A549 (cell line): Measurements from ENCODE around the gene THEMIS. TPM values are rescaled to one million over a fixed set of nuclear protein-coding genes. Genes with fewer than 3 reads are reported as not detected.

Experiments used
- ATAC-seq, 2 experiments: fragments of 200-7000 bp in 1 of 2; fragments of >200 bp in 1 of 2; cut with Nextera tagmentation in 1 of 2; cut with Tn5 transposase in 1 of 2; 3 replicates each; pipeline versions ENCODE4 v1.8.0 to v1.9.1; 2018 to 2020; ENCODE audit warnings: mild to moderate bottlenecking in 1 of 2, moderate library complexity in 1 of 2
- CTCF ChIA-PET: fragments of 300-600 bp; sonication (Branson Sonifier 250); formaldehyde crosslinking; extraction: SDS; loops from one replicate; lab custom pipeline; 2021; ENCODE audit warnings: antibody characterized with exemption, inconsistent platforms; lab: Yijun Ruan, JAX
- POLR2A ChIA-PET: fragments of 350-600 bp; formaldehyde crosslinking; extraction: SDS; loops from one replicate; lab custom pipeline; 2021; ENCODE audit warnings: antibody characterized with exemption, inconsistent platforms; lab: Yijun Ruan, JAX
- DNase-seq, 2 experiments: peaks; one replicate each; pipeline versions ENCODE4 v3.0.0 to v3.0.0-alpha.2; 2011 to 2016; ENCODE audit warnings: low read depth in 1 of 2, low spot score in 1 of 2
- FAIRE-seq: peaks from 2 replicates; lab custom pipeline; 2011; peaks lifted over from hg19 to GRCh38; lab: Jason Lieb, UNC
- H3K27ac ChIP-seq, 2 experiments: fragments of >200 bp; sonication (Bioruptor Twin); formaldehyde crosslinking; 3 replicates each; pipeline ENCODE4 v1.5.1; 2016 to 2017
- H3K4me1 ChIP-seq: fragments of >200 bp; sonication (Bioruptor Twin); formaldehyde crosslinking; 3 replicates; pipeline ENCODE4 v1.6.1; 2016
- H3K4me2 ChIP-seq: fragments of >200 bp; sonication (Bioruptor Twin); formaldehyde crosslinking; 3 replicates; pipeline ENCODE4 v1.6.1; 2016
- H3K4me3 ChIP-seq: fragments of >200 bp; sonication (Bioruptor Twin); formaldehyde crosslinking; 3 replicates; pipeline ENCODE4 v1.5.1; 2016
- H3K9me3 ChIP-seq: fragments of >200 bp; sonication (Bioruptor Twin); formaldehyde crosslinking; 3 replicates; pipeline ENCODE4 v1.6.1; 2016
- CBX8 ChIP-seq: fragments of 200-600 bp; sonication (generic); IDR thresholded peaks from 2 replicates; pipeline ENCODE4 v1.6.1; 2016
- CEBPB ChIP-seq, 2 experiments: fragments of >200 bp in 1 of 2; sonication (Bioruptor Twin) in 1 of 2; formaldehyde crosslinking in 1 of 2; IDR thresholded peaks; 2 replicates each; pipeline ENCODE4 v1.6.1; 2012 to 2016
- CHD2 ChIP-seq: fragments of 150-350 bp; IDR thresholded peaks from 2 replicates; pipeline ENCODE4 v1.6.1; 2014; ENCODE audit warnings: low read length; ENCODE audit not compliant: partially characterized antibody
- CTCF ChIP-seq: fragments of >200 bp; sonication (Bioruptor Twin); formaldehyde crosslinking; IDR thresholded peaks from 3 replicates; pipeline ENCODE4 v1.5.1; 2016
- EHF ChIP-seq: fragments of 250-450 bp; sonication (Bioruptor Pico); IDR thresholded peaks from 2 replicates; pipeline ENCODE4 v1.5.0; 2020; ENCODE audit warnings: mild to moderate bottlenecking
- ELK1 ChIP-seq: fragments of 150-350 bp; IDR thresholded peaks from 2 replicates; pipeline ENCODE4 v1.6.1; 2014; ENCODE audit warnings: low read depth, mild to moderate bottlenecking, low read length
- EP300 ChIP-seq, 2 experiments: fragments of >200 bp; sonication (Bioruptor Twin); formaldehyde crosslinking; IDR thresholded peaks; 2 replicates in 1 of 2; 3 replicates in 1 of 2; pipeline ENCODE4 v1.6.1; 2016 to 2017
- HOXB13 ChIP-seq: fragments of 250-450 bp; sonication (Bioruptor Pico); IDR thresholded peaks from 2 replicates; pipeline ENCODE4 v1.5.0; 2020; ENCODE audit warnings: low read depth, mild to moderate bottlenecking, moderate library complexity
- JUN ChIP-seq, 2 experiments: fragments of >200 bp; sonication (Bioruptor Twin); formaldehyde crosslinking; IDR thresholded peaks; 2 replicates in 1 of 2; 3 replicates in 1 of 2; pipeline ENCODE4 v1.6.1; 2016 to 2017
- MAZ ChIP-seq: fragments of 150-350 bp; IDR thresholded peaks from 2 replicates; pipeline ENCODE4 v1.6.1; 2014; ENCODE audit warnings: antibody characterized with exemption, low read depth, low read length, borderline replicate concordance
- NFE2L2 ChIP-seq: fragments of 150-350 bp; conservative IDR thresholded peaks from 2 replicates; pipeline ENCODE4 v1.6.1; 2014; ENCODE audit warnings: low read length
- NPAS2 ChIP-seq: fragments of 250-450 bp; sonication (Bioruptor Pico); IDR thresholded peaks from 2 replicates; pipeline ENCODE4 v1.8.0; 2022; ENCODE audit warnings: mild to moderate bottlenecking, moderate library complexity, borderline replicate concordance
- POLR2A ChIP-seq: IDR thresholded peaks from 2 replicates; pipeline ENCODE4 v1.6.1; 2012; ENCODE audit warnings: mild to moderate bottlenecking, low read length
- RNF2 ChIP-seq: fragments of 200-600 bp; sonication (generic); IDR thresholded peaks from 2 replicates; pipeline ENCODE4 v1.6.1; 2016; ENCODE audit warnings: low read depth, mild to moderate bottlenecking, antibody characterized with exemption, moderate library complexity, borderline replicate concordance
- TP53 ChIP-seq: fragments of 250-450 bp; sonication (Bioruptor Pico); IDR thresholded peaks from 2 replicates; pipeline ENCODE4 v1.5.0; 2021; ENCODE audit warnings: mild to moderate bottlenecking, moderate library complexity
- ZNF302 ChIP-seq: fragments of 250-450 bp; sonication (Bioruptor Pico); IDR thresholded peaks from 2 replicates; pipeline ENCODE4 v1.9.0; 2021; ENCODE audit warnings: inconsistent platforms, mild to moderate bottlenecking, moderate library complexity
- ZSCAN20 ChIP-seq: fragments of 250-450 bp; sonication (Bioruptor Pico); IDR thresholded peaks from 2 replicates; pipeline ENCODE4 v1.8.0; 2022; ENCODE audit warnings: mild to moderate bottlenecking, moderate library complexity
- WGBS: methylation state at CpG from one replicate; pipeline ENCODE4 v1.1.6; 2017; ENCODE audit errors: missing lambda C conversion rate; 5-methylcytosine and 5-hydroxymethylcytosine counted together
- polyA plus RNA-seq, 4 experiments: library from polyadenylated mRNA; depleted of rRNA in 3 of 4; stranded (reverse); fragments of >200 nt; fragmentation: RNase III in 1 of 4; extraction: RNeasy Plus Mini Kit Qiagen cat#74134 plus additional on column Dnase treatment in 1 of 4; gene quantifications; 2 replicates in 3 of 4; 3 replicates in 1 of 4; pipeline ENCODE4 v1.2.3, GENCODE V29; 2011 to 2017
- small RNA-seq, 6 experiments: library from RNA; depleted of rRNA; stranded (forward); fragments of <200 nt; gene quantifications; one replicate each; pipeline ENCODE3, GENCODE V24; 2012
- TF ChIP-seq, protein P1 (sequence below): IDR thresholded peaks from 2 replicates; pipeline ENCODE4 v1.6.1; 2012
- TF ChIP-seq, protein P2 (sequence below): fragments of 450-650 bp; IDR thresholded peaks from 2 replicates; pipeline ENCODE4 v1.6.1; 2014; ENCODE audit warnings: antibody characterized with exemption

The THEMIS gene
- polyA plus RNA-seq, 2 of the 4 experiments (the other 2 are of a cell fraction): not detected

DNA sequence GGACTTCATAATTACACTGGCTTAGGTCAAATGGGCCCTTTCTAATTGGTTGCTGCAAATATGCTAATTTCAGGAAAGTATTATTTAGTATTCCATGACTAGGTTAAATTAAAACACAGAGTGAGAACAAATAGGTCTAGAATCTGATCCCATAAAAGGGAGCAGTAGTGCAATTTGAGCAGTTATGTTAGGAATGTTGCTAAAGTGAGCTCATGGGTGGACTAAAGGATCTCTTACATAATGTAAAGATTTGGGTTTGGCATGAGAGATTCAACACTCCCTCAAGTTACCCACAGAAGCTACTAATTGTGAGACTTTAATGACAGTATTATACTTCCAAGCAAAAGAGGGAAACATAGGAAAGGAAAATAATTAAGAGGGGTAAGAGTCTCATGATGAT, 214.8 kb downstream of the THEMIS start:
- ATAC-seq (no peak), FAIRE-seq (no peak), DNase-seq (no peak)
- H3K4me2 ChIP-seq: no peak overlapping the region
- no peak overlapping the region for H3K27ac ChIP-seq
- H3K4me1 ChIP-seq: no peaks in the 10 kb centered on the region
- no peak overlapping the region for H3K4me3 ChIP-seq
- TF ChIP-seq MAZ: no peak
- TF ChIP-seq, protein P1, sequence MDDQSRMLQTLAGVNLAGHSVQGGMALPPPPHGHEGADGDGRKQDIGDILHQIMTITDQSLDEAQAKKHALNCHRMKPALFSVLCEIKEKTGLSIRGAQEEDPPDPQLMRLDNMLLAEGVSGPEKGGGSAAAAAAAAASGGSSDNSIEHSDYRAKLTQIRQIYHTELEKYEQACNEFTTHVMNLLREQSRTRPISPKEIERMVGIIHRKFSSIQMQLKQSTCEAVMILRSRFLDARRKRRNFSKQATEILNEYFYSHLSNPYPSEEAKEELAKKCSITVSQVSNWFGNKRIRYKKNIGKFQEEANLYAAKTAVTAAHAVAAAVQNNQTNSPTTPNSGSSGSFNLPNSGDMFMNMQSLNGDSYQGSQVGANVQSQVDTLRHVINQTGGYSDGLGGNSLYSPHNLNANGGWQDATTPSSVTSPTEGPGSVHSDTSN: no peak
- TF ChIP-seq HOXB13 (CRISPR knock-in tag): no peak
- TF ChIP-seq CHD2: no peak
- no peak for TF ChIP-seq EP300 (IDR thresholded peaks at IDR 0.05)
- TF ChIP-seq NPAS2: no peak
- TF ChIP-seq POLR2A: no peak
- no peak for TF ChIP-seq JUN (IDR thresholded peaks at IDR 0.05)
- TF ChIP-seq ZNF302 (CRISPR knock-in tag): no peak
- TF ChIP-seq TP53 (CRISPR knock-in tag): no peak
- no peak for TF ChIP-seq ZSCAN20 (CRISPR knock-in tag)
- TF ChIP-seq CEBPB (IDR thresholded peaks at IDR 0.05): no peak
- no peak for TF ChIP-seq CBX8
- TF ChIP-seq, protein P2, sequence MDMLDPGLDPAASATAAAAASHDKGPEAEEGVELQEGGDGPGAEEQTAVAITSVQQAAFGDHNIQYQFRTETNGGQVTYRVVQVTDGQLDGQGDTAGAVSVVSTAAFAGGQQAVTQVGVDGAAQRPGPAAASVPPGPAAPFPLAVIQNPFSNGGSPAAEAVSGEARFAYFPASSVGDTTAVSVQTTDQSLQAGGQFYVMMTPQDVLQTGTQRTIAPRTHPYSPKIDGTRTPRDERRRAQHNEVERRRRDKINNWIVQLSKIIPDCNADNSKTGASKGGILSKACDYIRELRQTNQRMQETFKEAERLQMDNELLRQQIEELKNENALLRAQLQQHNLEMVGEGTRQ: no peak
- TF ChIP-seq, all 56 proteins: peak for 0
- H3K9me3 ChIP-seq: no peaks in the 10 kb centered on the region
- CTCF ChIA-PET: no interaction called here
- POLR2A ChIA-PET: no interaction called here

GRCh38 chr6:127684501-127684900, 216.4 kb downstream of the THEMIS start:
- no peak for ATAC-seq
- ChIA-PET POLR2A (no interaction called here), CTCF (no interaction called here)
- no peak for DNase-seq
- Histone ChIP-seq H3K4me3 (no peak overlapping the region), H3K4me1 (no peaks in the 10 kb centered on the region), H3K4me2 (no peak overlapping the region), H3K27ac (no peak overlapping the region), H3K9me3 (no peaks in the 10 kb centered on the region)
- 0% methylated on average over 1 of the region's 1 CpG for WGBS
- TF ChIP-seq RNF2: no peak
- no peak for TF ChIP-seq CTCF
- TF ChIP-seq EHF (CRISPR knock-in tag): no peak
- no peak for TF ChIP-seq NFE2L2
- TF ChIP-seq ELK1: no peak
- FAIRE-seq: no peak

Small RNA genes lying within 50 kb of the gene (small RNA-seq; reads per million reads assigned to genes)
- 0 reads per million in 6 experiments for gene MRPS17P5
